Prostate gland (tissue), 2 donors: Measurements from ENCODE around the gene TANC1. TPM values are rescaled to one million over a fixed set of nuclear protein-coding genes. Genes with fewer than 3 reads are reported as not detected.
A peak's percentile ranks its signal among the peaks of the same experiment; 100 is the strongest.

Source experiments
- DNase-seq: peaks from one replicate; pipeline ENCODE4 v3.0.0-alpha.2; 2019; ENCODE audit warnings: low spot score
- H3K27ac ChIP-seq, 2 donors: fragments of 200-600 bp; sonication (generic); 2 replicates each; pipeline ENCODE4 v1.5.1; 2017 to 2019
- H3K27me3 ChIP-seq: fragments of 200-600 bp; sonication (generic); replicated peaks from 2 replicates; pipeline ENCODE4 v1.5.1; 2019; ENCODE audit not compliant: insufficient read depth
- H3K36me3 ChIP-seq, 2 donors: fragments of 200-600 bp; sonication (generic); 1 replicate in 1 of 2; 2 replicates in 1 of 2; pipeline versions ENCODE4 v1.5.1 to v1.8.1; 2017 to 2019
- H3K4me1 ChIP-seq: fragments of 200-600 bp; sonication (generic); replicated peaks from 2 replicates; pipeline ENCODE4 v1.5.1; 2019
- H3K4me3 ChIP-seq, 2 donors: fragments of 200-600 bp; sonication (generic); 2 replicates each; pipeline ENCODE4 v1.5.1; 2017 to 2019
- H3K9me3 ChIP-seq: fragments of 200-600 bp; sonication (generic); 2 replicates; pipeline ENCODE4 v1.5.1; 2017
- CTCF ChIP-seq, 4 experiments: fragments of 200-600 bp in 2 of 4; fragments of 450-650 bp in 2 of 4; sonication (generic) in 2 of 4; IDR thresholded peaks; 1 replicate in 3 of 4; 2 replicates in 1 of 4; pipeline ENCODE4 v1.5.1; 2016 to 2019; ENCODE audit warnings: antibody characterized with exemption in 4 of 4, mild to moderate bottlenecking in 2 of 4, moderate library complexity in 2 of 4
- POLR2A ChIP-seq: fragments of 450-650 bp; IDR thresholded peaks from one replicate; pipeline ENCODE4 v1.6.1; 2016; ENCODE audit warnings: antibody characterized with exemption, mild to moderate bottlenecking
- POLR2AphosphoS5 ChIP-seq: sonication (generic); formaldehyde crosslinking; IDR thresholded peaks from one replicate; pipeline ENCODE4 v1.6.1; 2017; ENCODE audit warnings: antibody characterized with exemption
- WGBS: methylation state at CpG from one replicate; pipeline ENCODE4 v1.1.5; 2018; 5-methylcytosine and 5-hydroxymethylcytosine counted together
- intact Hi-C: fragments of 100-400 bp; cut with DNase I; formaldehyde crosslinking; loops from one replicate; pipeline ENCODE4 v1.14.2; 2022
- total RNA-seq, 2 donors: library from RNA; depleted of rRNA; stranded (reverse); fragments of >200 nt; gene quantifications; one replicate each; pipeline ENCODE4 v1.1.0, GENCODE V29; 2016

Gene TANC1
- total RNA-seq, 2 donors from 2014 or later = 33.5 to 39.7 TPM

DNA sequence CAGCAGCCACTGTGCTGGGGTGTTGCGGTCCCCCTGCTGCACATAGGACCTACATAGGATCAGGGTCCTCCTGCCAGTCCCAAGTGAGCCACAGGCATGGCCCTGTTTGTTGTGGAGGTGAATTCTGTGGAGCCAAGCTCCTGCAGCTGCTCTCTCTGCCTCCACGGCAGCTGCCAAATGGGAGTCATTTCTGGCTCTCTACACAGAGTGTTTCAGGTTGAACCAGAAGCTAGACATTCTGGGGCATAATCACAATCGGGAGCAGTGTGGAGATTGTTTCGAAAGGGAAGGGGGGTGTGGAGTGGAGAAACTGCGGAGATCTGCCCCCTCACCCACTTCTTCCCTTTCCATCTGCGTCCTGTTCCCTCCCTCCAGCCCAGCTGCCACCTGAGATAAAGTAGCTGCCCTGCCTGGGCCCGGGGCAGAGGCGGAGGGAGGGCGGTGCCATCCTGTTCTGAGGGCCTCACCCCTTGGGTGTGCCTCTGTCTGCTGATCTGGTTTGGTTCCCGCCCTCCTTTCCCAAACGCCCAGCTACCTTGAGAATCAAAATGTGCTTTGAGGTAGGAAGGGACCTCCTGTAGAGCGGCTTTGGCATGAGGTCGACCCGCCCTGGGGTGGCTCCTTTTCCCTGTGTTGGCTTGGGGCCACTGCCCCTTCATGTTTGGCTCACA, 178.7 kb downstream of the TANC1 start:
- Histone ChIP-seq H3K27me3 (no peaks in the 10 kb centered on the region), H3K4me3 (no peak overlapping the region), H3K27ac (peak overlapping the region in 1 of 2 donors; percentile 40), H3K4me1 (no peaks in the 10 kb centered on the region), H3K36me3 (no peaks in the 10 kb centered on the region), H3K9me3 (no peaks in the 10 kb centered on the region)
- intact Hi-C loops = no loop called here
- 29% methylated on average over 14 of the region's 14 CpGs for WGBS
- TF ChIP-seq POLR2A (no peak), POLR2AphosphoS5 (no peak), CTCF (IDR thresholded peaks at IDR 0.05) (no peak)
- peak; percentile 34 for DNase-seq

DNA sequence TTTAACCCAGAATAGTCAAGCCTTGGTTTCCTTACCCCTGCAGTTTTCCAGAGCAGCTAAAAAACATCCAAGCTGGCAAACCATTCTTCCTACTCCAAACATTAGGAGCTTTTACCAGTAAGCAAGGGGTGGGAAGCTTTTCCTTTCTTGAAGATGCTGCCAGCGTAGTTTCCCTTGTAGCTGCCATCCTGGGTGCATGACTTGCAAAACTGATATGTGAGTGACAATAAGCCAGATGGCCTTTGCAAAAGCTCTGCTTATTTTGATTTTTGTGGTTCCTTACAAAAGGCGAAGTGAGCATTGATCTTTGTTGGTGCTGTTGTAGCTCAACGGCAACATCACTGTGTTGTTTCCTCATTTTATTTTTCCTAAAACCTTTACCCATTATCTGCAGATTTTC, 179.2 kb downstream of the TANC1 start:
- TF ChIP-seq POLR2AphosphoS5 = no peak
- no peak for TF ChIP-seq POLR2A
- no peak for TF ChIP-seq CTCF (IDR thresholded peaks at IDR 0.05)
- no peak for DNase-seq
- 78% methylated on average over 3 of the region's 3 CpGs for WGBS
- intact Hi-C loops = no loop called here
- Histone ChIP-seq H3K36me3 (no peaks in the 10 kb centered on the region), H3K27me3 (no peaks in the 10 kb centered on the region), H3K27ac (no peak overlapping the region), H3K4me1 (no peaks in the 10 kb centered on the region), H3K9me3 (no peaks in the 10 kb centered on the region), H3K4me3 (no peak overlapping the region)

DNA sequence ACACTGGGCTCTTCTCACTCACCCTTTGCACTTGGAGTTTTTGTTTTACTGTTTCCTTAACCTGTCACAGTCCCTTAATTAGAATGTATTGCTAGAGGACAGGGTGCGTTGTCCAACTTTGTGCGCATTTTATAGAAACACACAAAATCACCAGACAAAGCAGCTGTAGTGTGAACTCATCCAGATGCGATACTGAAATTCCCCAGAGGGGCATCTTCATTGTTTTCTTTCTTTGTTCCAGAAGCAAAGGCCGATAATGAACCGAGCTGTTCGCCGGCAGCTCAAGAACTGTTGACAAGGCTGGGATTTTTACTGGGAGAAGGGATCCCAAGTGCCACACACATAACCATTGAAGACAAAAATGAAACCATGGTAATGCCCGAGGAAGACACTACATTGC, 180.5 kb downstream of the TANC1 start:
- Histone ChIP-seq H3K4me3 (no peak overlapping the region), H3K4me1 (no peaks in the 10 kb centered on the region), H3K9me3 (no peaks in the 10 kb centered on the region), H3K36me3 (no peaks in the 10 kb centered on the region), H3K27ac (no peak overlapping the region), H3K27me3 (no peaks in the 10 kb centered on the region)
- intact Hi-C loops = no loop called here
- WGBS = 79% methylated on average over 8 of the region's 8 CpGs
- DNase-seq = no peak
- TF ChIP-seq CTCF (IDR thresholded peaks at IDR 0.05) (no peak), POLR2AphosphoS5 (no peak), POLR2A (no peak)

DNA sequence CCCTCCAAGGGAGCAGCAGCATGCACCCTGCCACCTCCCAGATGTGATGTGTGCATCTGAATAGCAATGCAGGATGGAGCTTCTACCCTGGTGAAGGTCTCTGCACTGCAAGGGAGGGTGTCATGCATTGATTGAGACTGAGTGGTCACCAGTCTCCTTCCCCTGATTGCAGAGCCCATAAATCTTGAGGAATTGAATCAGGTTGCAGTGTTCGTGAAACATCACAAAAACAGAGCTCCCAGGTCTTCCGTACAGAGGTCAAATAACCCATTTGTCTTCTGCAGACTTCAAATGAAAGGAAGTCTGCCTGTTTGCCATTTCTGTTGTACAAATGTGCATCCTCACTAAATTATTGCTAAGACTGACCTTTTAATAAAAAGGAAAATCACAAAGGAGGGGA, 181.3 kb downstream of the TANC1 start:
- TF ChIP-seq POLR2A (no peak), CTCF (IDR thresholded peaks at IDR 0.05) (no peak), POLR2AphosphoS5 (no peak)
- no peak for DNase-seq
- no peak overlapping the region for H3K4me3 ChIP-seq
- no peaks in the 10 kb centered on the region for H3K27me3 ChIP-seq
- H3K4me1 ChIP-seq = no peaks in the 10 kb centered on the region
- no peak overlapping the region for H3K27ac ChIP-seq
- no peaks in the 10 kb centered on the region for H3K36me3 ChIP-seq
- intact Hi-C loops = no loop called here
- 90% methylated on average over 2 of the region's 2 CpGs for WGBS
- no peaks in the 10 kb centered on the region for H3K9me3 ChIP-seq

- no peak overlapping the region for H3K27ac ChIP-seq
- TF ChIP-seq POLR2AphosphoS5 = no peak
- no peak for TF ChIP-seq POLR2A
- TF ChIP-seq CTCF (IDR thresholded peaks at IDR 0.05) = no peak
- intact Hi-C loops = no loop called here
Observed at GRCh38 chr2:159150280-159150746, 181.9 kb downstream of the TANC1 start.

More at GRCh38 chr2:159150280-159150746, 181.9 kb downstream of the TANC1 start:
- H3K27me3 ChIP-seq = no peaks in the 10 kb centered on the region
- DNase-seq = no peak
- no peaks in the 10 kb centered on the region for H3K9me3 ChIP-seq
- 62% methylated on average over 8 of the region's 8 CpGs for WGBS
- H3K36me3 ChIP-seq = no peaks in the 10 kb centered on the region
- no peaks in the 10 kb centered on the region for H3K4me1 ChIP-seq
- no peak overlapping the region for H3K4me3 ChIP-seq
